K562 (cell line): ENCODE data around the gene SLC7A6. TPM values are rescaled to one million over a fixed set of nuclear protein-coding genes. Genes with fewer than 3 reads are reported as not detected.

Experiments
- ASH1L ChIP-seq: fragments of 450-650 bp; IDR thresholded peaks from 2 replicates; pipeline ENCODE4 v1.6.1; 2018; ENCODE audit warnings: borderline replicate concordance, mild to moderate bottlenecking, low read depth; ENCODE audit not compliant: partially characterized antibody
- CEBPG ChIP-seq, 3 experiments: fragments of 200-800 bp in 1 of 3; sonication (Bioruptor generic) in 1 of 3; sonication (generic) in 1 of 3; formaldehyde crosslinking in 1 of 3; IDR thresholded peaks in 2 of 3; conservative IDR thresholded peaks in 1 of 3; 2 replicates each; pipeline versions ENCODE4 v1.6.1 to v1.8.0; 2016 to 2022; ENCODE audit warnings: missing compliant biosample characterization in 2 of 3, missing genetic modification characterization in 2 of 3, mild to moderate bottlenecking in 1 of 3, missing genetic modification reagents in 1 of 3
- EP400 ChIP-seq: fragments of 450-650 bp; IDR thresholded peaks from 2 replicates; pipeline ENCODE4 v1.6.1; 2017; ENCODE audit warnings: antibody characterized with exemption, mild to moderate bottlenecking, moderate library complexity
- FOSL1 ChIP-seq: fragments of 200-800 bp; sonication (Bioruptor generic); conservative IDR thresholded peaks from 2 replicates; pipeline ENCODE4 v1.6.1; 2016; ENCODE audit warnings: missing genetic modification characterization, missing compliant biosample characterization
- PML ChIP-seq: IDR thresholded peaks from 2 replicates; pipeline ENCODE4 v1.6.1; 2012; ENCODE audit warnings: low read length, inconsistent platforms
- PURB ChIP-seq: sonication (generic); formaldehyde crosslinking; IDR thresholded peaks from 2 replicates; pipeline ENCODE4 v1.9.0; 2021; ENCODE audit warnings: low read depth, mild to moderate bottlenecking, missing genetic modification reagents
- RBM15 ChIP-seq: fragments of 200-400 bp; formaldehyde crosslinking; IDR thresholded peaks from 2 replicates; pipeline ENCODE4 v1.6.1; 2018; ENCODE audit warnings: mild to moderate bottlenecking, low read length, moderate library complexity; ENCODE audit not compliant: insufficient read depth
- TBP ChIP-seq: optimal IDR thresholded peaks from 2 replicates; pipeline ENCODE3; 2011; ENCODE audit warnings: low read depth, low read length, improper control_type of control experiment
- polyA plus RNA-seq, 8 experiments: library from polyadenylated mRNA; depleted of rRNA in 4 of 8; stranded (reverse) in 5 of 8; unstranded in 3 of 8; fragments of >200 nt; fragmentation: Nextera tagmentation in 2 of 8; fragmentation: Illumina TruSeq in 1 of 8; extraction: Ambion mirVana in 2 of 8; extraction: Trizol in 1 of 8; gene quantifications; 2 replicates each; pipeline versions ENCODE4 v1.2.1 to v1.2.3, GENCODE V29; 2011 to 2014; ENCODE audit warnings: inconsistent platforms in 1 of 8, missing spikeins in 1 of 8
- total RNA-seq, 7 experiments: library from RNA; depleted of rRNA in 6 of 7; stranded (reverse); fragments of >200 nt in 6 of 7; fragmentation: Illumina TruSeq in 2 of 7; extraction: Trizol in 2 of 7; gene quantifications; 2 replicates each; pipeline versions ENCODE4 v1.2.1 to v1.2.3, GENCODE V29; 2011 to 2021; ENCODE audit warnings: low replicate concordance in 1 of 7
- TF ChIP-seq, protein P1 (sequence below), 2 experiments: fragments of 450-650 bp in 1 of 2; sonication (generic) in 1 of 2; formaldehyde crosslinking in 1 of 2; IDR thresholded peaks; 2 replicates each; pipeline versions ENCODE4 v1.7.1 to v1.9.0; 2016 to 2022; ENCODE audit warnings: inconsistent platforms in 1 of 2, mild to moderate bottlenecking in 1 of 2, missing genetic modification reagents in 1 of 2
- TF ChIP-seq, protein P2 (sequence below): sonication (generic); formaldehyde crosslinking; IDR thresholded peaks from 2 replicates; pipeline ENCODE4 v1.8.0; 2023; ENCODE audit warnings: missing genetic modification reagents, mild to moderate bottlenecking, borderline replicate concordance

Gene SLC7A6
- total and polyA plus RNA-seq, 9 of the 15 experiments (the other 6 are each of a cell fraction or from before 2014, with no cell fraction given): 12.6 to 60.1 (median 29.8) TPM

DNA sequence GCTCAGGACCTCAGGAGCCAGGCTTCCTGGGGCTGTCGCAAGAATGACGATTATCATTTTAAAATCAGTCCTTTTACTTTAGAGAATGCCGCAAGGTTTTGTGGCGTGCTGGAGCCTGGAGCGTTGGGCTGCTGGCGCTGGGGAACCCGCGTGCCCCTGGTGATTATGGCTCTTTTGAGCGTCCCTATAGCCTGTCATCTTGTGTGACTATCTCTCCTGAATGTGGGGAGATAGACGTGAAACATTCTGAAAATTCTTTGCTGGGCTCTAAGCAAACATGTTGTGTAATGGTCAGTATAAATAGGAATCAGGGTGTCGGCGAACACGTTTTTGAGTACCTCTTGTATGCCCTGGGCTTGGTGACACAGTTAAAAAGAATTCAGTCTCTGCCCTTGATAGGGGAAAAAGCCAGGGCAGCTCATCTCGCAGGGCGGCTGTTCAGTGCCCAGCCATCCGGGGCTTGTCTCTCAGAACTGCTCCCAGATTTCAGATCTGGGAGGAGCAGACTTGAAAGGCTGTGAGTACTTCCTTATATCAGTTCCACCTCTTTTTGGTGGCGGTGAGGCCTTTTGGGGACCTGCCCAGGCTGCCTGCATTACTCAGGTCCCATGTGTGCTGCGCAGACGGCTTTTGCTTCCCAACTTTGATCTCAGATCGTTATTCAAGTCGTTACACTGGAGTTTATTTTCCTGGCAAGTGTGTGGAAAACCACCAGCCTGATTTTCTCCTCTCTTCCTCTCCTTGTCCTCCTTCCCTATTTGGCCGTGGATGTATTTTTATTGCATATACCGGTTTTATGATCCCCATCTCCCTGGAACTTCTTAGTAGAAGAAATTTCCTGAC, 973 bp downstream of the SLC7A6 start (continued):
- TF ChIP-seq, protein P1, sequence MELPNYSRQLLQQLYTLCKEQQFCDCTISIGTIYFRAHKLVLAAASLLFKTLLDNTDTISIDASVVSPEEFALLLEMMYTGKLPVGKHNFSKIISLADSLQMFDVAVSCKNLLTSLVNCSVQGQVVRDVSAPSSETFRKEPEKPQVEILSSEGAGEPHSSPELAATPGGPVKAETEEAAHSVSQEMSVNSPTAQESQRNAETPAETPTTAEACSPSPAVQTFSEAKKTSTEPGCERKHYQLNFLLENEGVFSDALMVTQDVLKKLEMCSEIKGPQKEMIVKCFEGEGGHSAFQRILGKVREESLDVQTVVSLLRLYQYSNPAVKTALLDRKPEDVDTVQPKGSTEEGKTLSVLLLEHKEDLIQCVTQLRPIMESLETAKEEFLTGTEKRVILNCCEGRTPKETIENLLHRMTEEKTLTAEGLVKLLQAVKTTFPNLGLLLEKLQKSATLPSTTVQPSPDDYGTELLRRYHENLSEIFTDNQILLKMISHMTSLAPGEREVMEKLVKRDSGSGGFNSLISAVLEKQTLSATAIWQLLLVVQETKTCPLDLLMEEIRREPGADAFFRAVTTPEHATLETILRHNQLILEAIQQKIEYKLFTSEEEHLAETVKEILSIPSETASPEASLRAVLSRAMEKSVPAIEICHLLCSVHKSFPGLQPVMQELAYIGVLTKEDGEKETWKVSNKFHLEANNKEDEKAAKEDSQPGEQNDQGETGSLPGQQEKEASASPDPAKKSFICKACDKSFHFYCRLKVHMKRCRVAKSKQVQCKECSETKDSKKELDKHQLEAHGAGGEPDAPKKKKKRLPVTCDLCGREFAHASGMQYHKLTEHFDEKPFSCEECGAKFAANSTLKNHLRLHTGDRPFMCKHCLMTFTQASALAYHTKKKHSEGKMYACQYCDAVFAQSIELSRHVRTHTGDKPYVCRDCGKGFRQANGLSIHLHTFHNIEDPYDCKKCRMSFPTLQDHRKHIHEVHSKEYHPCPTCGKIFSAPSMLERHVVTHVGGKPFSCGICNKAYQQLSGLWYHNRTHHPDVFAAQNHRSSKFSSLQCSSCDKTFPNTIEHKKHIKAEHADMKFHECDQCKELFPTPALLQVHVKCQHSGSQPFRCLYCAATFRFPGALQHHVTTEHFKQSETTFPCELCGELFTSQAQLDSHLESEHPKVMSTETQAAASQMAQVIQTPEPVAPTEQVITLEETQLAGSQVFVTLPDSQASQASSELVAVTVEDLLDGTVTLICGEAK (IDR thresholded peaks at IDR 0.05): 0 out of 2 replicates have a peak, but pooled peaks have one; percentile 24
- TF ChIP-seq, protein P1 (CRISPR knock-in tag; IDR thresholded peaks at IDR 0.05): no peak
- TF ChIP-seq PURB (CRISPR knock-in tag): no peak
- TF ChIP-seq TBP: peak; percentile 66
- peak; percentile 11; the same call in 1 of the 2 replicates for TF ChIP-seq EP400
- peak; percentile 27; the same call in 1 of the 2 replicates for TF ChIP-seq PML
- TF ChIP-seq, protein P2, sequence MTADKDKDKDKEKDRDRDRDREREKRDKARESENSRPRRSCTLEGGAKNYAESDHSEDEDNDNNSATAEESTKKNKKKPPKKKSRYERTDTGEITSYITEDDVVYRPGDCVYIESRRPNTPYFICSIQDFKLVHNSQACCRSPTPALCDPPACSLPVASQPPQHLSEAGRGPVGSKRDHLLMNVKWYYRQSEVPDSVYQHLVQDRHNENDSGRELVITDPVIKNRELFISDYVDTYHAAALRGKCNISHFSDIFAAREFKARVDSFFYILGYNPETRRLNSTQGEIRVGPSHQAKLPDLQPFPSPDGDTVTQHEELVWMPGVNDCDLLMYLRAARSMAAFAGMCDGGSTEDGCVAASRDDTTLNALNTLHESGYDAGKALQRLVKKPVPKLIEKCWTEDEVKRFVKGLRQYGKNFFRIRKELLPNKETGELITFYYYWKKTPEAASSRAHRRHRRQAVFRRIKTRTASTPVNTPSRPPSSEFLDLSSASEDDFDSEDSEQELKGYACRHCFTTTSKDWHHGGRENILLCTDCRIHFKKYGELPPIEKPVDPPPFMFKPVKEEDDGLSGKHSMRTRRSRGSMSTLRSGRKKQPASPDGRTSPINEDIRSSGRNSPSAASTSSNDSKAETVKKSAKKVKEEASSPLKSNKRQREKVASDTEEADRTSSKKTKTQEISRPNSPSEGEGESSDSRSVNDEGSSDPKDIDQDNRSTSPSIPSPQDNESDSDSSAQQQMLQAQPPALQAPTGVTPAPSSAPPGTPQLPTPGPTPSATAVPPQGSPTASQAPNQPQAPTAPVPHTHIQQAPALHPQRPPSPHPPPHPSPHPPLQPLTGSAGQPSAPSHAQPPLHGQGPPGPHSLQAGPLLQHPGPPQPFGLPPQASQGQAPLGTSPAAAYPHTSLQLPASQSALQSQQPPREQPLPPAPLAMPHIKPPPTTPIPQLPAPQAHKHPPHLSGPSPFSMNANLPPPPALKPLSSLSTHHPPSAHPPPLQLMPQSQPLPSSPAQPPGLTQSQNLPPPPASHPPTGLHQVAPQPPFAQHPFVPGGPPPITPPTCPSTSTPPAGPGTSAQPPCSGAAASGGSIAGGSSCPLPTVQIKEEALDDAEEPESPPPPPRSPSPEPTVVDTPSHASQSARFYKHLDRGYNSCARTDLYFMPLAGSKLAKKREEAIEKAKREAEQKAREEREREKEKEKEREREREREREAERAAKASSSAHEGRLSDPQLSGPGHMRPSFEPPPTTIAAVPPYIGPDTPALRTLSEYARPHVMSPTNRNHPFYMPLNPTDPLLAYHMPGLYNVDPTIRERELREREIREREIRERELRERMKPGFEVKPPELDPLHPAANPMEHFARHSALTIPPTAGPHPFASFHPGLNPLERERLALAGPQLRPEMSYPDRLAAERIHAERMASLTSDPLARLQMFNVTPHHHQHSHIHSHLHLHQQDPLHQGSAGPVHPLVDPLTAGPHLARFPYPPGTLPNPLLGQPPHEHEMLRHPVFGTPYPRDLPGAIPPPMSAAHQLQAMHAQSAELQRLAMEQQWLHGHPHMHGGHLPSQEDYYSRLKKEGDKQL (CRISPR knock-in tag): 0 out of 2 replicates have a peak, but pooled peaks have one; percentile 60
- TF ChIP-seq CEBPG (CRISPR knock-in tag; IDR thresholded peaks at IDR 0.05): no peak; the same call in 1 of the 2 replicates
- peak in 1 of 2 experiments; percentile 56; a peak in 2 of 4 replicates for TF ChIP-seq CEBPG (tag; conservative IDR thresholded peaks at IDR 0.05 in 1 of 2, IDR thresholded peaks at IDR 0.05 in 1 of 2)
- TF ChIP-seq FOSL1 (tag): no peak
- TF ChIP-seq RBM15: no peak
- TF ChIP-seq ASH1L: no peak
